Gastroesophageal sphincter (tissue), 3 donors: ENCODE results near the gene MCMBP.

Source experiments
- CTCF ChIP-seq, 4 experiments: fragments of 200-600 bp in 2 of 4; fragments of 450-650 bp in 2 of 4; sonication (generic) in 1 of 4; IDR thresholded peaks; one replicate each; pipeline ENCODE4 v1.5.1; 2017 to 2019; ENCODE audit warnings: antibody characterized with exemption in 4 of 4, mild to moderate bottlenecking in 2 of 4, moderate library complexity in 2 of 4
- EP300 ChIP-seq: sonication (generic); formaldehyde crosslinking; IDR thresholded peaks from one replicate; pipeline ENCODE4 v1.6.1; 2017; ENCODE audit warnings: antibody characterized with exemption, mild to moderate bottlenecking
- POLR2A ChIP-seq, 2 donors: fragments of 450-650 bp; IDR thresholded peaks; one replicate each; pipeline ENCODE4 v1.6.1; 2017; ENCODE audit warnings: antibody characterized with exemption in 2 of 2, mild to moderate bottlenecking in 2 of 2, moderate library complexity in 1 of 2

GRCh38 chr10:119910689-119911088 is 38.0 kb upstream of the MCMBP start:
- no peak for TF ChIP-seq CTCF (IDR thresholded peaks at IDR 0.05)
- no peak for TF ChIP-seq POLR2A (IDR thresholded peaks at IDR 0.05)
- TF ChIP-seq EP300 = no peak
